WTC11 (cell line): ENCODE measurements around the gene CADM4.

Source experiments
- CBFB ChIP-seq: sonication (generic); formaldehyde crosslinking; IDR thresholded peaks from 2 replicates; pipeline ENCODE4 v1.8.1; 2022; ENCODE audit warnings: mild to moderate bottlenecking, low read depth, missing genetic modification reagents
- ERG ChIP-seq: fragments of 250-450 bp; sonication (Bioruptor Pico); IDR thresholded peaks from 2 replicates; pipeline ENCODE4 v1.8.0; 2021; ENCODE audit warnings: mild to moderate bottlenecking
- JAZF1 ChIP-seq: fragments of 250-450 bp; sonication (Bioruptor Pico); IDR thresholded peaks from 2 replicates; pipeline ENCODE4 v1.9.0; 2021; ENCODE audit warnings: moderate library complexity, mild to moderate bottlenecking, inconsistent platforms
- MLX ChIP-seq: sonication (generic); formaldehyde crosslinking; IDR thresholded peaks from 2 replicates; pipeline ENCODE4 v1.8.1; 2023; ENCODE audit warnings: mild to moderate bottlenecking, missing genetic modification reagents, moderate library complexity
- NR1H2 ChIP-seq: sonication (generic); formaldehyde crosslinking; IDR thresholded peaks from 2 replicates; pipeline ENCODE4 v1.9.0; 2021; ENCODE audit warnings: mild to moderate bottlenecking, moderate library complexity, missing genetic modification reagents
- SP1 ChIP-seq: sonication (generic); formaldehyde crosslinking; conservative IDR thresholded peaks from 2 replicates; pipeline ENCODE4 v1.8.1; 2022; ENCODE audit warnings: missing genetic modification reagents
- ZBTB21 ChIP-seq: sonication (generic); formaldehyde crosslinking; IDR thresholded peaks from 2 replicates; pipeline ENCODE4 v1.8.1; 2023; ENCODE audit warnings: mild to moderate bottlenecking, missing genetic modification reagents, borderline replicate concordance
- ZNF121 ChIP-seq: sonication (generic); formaldehyde crosslinking; IDR thresholded peaks from 2 replicates; pipeline ENCODE4 v1.8.0; 2023; ENCODE audit warnings: missing genetic modification reagents
- ZNF138 ChIP-seq: sonication (generic); formaldehyde crosslinking; conservative IDR thresholded peaks from 2 replicates; pipeline ENCODE4 v1.8.1; 2022; ENCODE audit warnings: mild to moderate bottlenecking, moderate library complexity, missing genetic modification reagents
- TF ChIP-seq, protein P1 (sequence below): sonication (generic); formaldehyde crosslinking; IDR thresholded peaks from 2 replicates; pipeline ENCODE4 v1.8.1; 2022; ENCODE audit warnings: mild to moderate bottlenecking, moderate library complexity, missing genetic modification reagents
- TF ChIP-seq, protein P2 (sequence below): fragments of 200-600 bp; IDR thresholded peaks from 2 replicates; pipeline ENCODE4 v1.8.0; 2022; ENCODE audit warnings: antibody characterized with exemption
- TF ChIP-seq, protein P3 (sequence below): sonication (generic); formaldehyde crosslinking; IDR thresholded peaks from 2 replicates; pipeline ENCODE4 v1.8.1; 2023; ENCODE audit warnings: mild to moderate bottlenecking, missing genetic modification reagents, moderate library complexity
- TF ChIP-seq, protein P4 (sequence below): sonication (generic); formaldehyde crosslinking; IDR thresholded peaks from 2 replicates; pipeline ENCODE4 v1.8.0; 2022; ENCODE audit warnings: mild to moderate bottlenecking, missing genetic modification reagents

DNA sequence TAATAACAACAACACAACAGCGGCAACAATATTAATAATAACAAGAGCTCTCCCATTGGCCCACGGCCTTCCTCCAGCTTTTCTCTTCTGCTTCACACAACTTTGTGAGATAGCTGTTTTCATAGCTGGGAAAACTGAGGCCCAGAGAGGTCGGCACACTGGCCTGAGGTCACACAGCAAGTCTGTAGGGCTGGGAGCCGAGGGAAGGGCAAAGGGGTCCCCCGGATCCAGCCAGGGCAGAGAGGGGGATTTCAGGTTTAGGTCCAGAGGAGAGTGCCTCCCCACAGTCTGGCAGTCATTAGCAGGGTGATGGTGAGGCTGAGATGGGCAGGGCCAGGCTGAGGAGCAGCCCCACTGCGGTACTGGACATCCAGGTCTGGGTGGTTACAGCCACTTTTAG lies 9.0 kb upstream of the CADM4 start:
- TF ChIP-seq JAZF1 = no peak
- TF ChIP-seq, protein P1, sequence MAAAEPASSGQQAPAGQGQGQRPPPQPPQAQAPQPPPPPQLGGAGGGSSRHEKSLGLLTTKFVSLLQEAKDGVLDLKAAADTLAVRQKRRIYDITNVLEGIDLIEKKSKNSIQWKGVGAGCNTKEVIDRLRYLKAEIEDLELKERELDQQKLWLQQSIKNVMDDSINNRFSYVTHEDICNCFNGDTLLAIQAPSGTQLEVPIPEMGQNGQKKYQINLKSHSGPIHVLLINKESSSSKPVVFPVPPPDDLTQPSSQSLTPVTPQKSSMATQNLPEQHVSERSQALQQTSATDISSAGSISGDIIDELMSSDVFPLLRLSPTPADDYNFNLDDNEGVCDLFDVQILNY = no peak
- TF ChIP-seq ZNF138 (CRISPR knock-in tag) = no peak
- TF ChIP-seq, protein P2, sequence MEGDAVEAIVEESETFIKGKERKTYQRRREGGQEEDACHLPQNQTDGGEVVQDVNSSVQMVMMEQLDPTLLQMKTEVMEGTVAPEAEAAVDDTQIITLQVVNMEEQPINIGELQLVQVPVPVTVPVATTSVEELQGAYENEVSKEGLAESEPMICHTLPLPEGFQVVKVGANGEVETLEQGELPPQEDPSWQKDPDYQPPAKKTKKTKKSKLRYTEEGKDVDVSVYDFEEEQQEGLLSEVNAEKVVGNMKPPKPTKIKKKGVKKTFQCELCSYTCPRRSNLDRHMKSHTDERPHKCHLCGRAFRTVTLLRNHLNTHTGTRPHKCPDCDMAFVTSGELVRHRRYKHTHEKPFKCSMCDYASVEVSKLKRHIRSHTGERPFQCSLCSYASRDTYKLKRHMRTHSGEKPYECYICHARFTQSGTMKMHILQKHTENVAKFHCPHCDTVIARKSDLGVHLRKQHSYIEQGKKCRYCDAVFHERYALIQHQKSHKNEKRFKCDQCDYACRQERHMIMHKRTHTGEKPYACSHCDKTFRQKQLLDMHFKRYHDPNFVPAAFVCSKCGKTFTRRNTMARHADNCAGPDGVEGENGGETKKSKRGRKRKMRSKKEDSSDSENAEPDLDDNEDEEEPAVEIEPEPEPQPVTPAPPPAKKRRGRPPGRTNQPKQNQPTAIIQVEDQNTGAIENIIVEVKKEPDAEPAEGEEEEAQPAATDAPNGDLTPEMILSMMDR = no peak
- no peak for TF ChIP-seq ZBTB21 (CRISPR knock-in tag)
- TF ChIP-seq, protein P3, sequence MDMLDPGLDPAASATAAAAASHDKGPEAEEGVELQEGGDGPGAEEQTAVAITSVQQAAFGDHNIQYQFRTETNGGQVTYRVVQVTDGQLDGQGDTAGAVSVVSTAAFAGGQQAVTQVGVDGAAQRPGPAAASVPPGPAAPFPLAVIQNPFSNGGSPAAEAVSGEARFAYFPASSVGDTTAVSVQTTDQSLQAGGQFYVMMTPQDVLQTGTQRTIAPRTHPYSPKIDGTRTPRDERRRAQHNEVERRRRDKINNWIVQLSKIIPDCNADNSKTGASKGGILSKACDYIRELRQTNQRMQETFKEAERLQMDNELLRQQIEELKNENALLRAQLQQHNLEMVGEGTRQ (CRISPR knock-in tag) = no peak
- TF ChIP-seq ERG (CRISPR knock-in tag) = no peak
- TF ChIP-seq CBFB (CRISPR knock-in tag) = no peak
- TF ChIP-seq, protein P4, sequence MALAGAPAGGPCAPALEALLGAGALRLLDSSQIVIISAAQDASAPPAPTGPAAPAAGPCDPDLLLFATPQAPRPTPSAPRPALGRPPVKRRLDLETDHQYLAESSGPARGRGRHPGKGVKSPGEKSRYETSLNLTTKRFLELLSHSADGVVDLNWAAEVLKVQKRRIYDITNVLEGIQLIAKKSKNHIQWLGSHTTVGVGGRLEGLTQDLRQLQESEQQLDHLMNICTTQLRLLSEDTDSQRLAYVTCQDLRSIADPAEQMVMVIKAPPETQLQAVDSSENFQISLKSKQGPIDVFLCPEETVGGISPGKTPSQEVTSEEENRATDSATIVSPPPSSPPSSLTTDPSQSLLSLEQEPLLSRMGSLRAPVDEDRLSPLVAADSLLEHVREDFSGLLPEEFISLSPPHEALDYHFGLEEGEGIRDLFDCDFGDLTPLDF = no peak
- no peak for TF ChIP-seq MLX (CRISPR knock-in tag)
- no peak for TF ChIP-seq NR1H2 (CRISPR knock-in tag)
- TF ChIP-seq ZNF121 (CRISPR knock-in tag) = no peak
- no peak for TF ChIP-seq SP1
